Epithelial cell of proximal tubule (primary cell): ENCODE data around the gene NPR3. TPM values are rescaled to one million over a fixed set of nuclear protein-coding genes. Genes with fewer than 3 reads are reported as not detected.

ENCODE experiments used
- DNase-seq: peaks from one replicate; pipeline ENCODE4 v3.0.0-alpha.2; 2011; ENCODE audit warnings: low read depth
- H3K4me3 ChIP-seq: 2 replicates; pipeline ENCODE4 v1.5.1; 2011; ENCODE audit warnings: low read depth, mild to moderate bottlenecking, low read length
- CTCF ChIP-seq: conservative IDR thresholded peaks from 2 replicates; pipeline ENCODE4 v1.5.1; 2012; ENCODE audit warnings: low read depth, mild to moderate bottlenecking, low read length
- total RNA-seq: library from RNA; depleted of rRNA; stranded (reverse); fragments of >200 nt; gene quantifications from 2 replicates; pipeline ENCODE4 v1.2.3, GENCODE V29; 2015

NPR3 gene, protein sequence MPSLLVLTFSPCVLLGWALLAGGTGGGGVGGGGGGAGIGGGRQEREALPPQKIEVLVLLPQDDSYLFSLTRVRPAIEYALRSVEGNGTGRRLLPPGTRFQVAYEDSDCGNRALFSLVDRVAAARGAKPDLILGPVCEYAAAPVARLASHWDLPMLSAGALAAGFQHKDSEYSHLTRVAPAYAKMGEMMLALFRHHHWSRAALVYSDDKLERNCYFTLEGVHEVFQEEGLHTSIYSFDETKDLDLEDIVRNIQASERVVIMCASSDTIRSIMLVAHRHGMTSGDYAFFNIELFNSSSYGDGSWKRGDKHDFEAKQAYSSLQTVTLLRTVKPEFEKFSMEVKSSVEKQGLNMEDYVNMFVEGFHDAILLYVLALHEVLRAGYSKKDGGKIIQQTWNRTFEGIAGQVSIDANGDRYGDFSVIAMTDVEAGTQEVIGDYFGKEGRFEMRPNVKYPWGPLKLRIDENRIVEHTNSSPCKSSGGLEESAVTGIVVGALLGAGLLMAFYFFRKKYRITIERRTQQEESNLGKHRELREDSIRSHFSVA
- total RNA-seq: 0.14 and 0.29 TPM in 2 replicates

GRCh38 chr5:32710550-32711361 lies at the start of gene NPR3:
TSS of gene NPR3 (plus strand) at chr5:32711321. CDS start at chr5:32711777, 456 bp downstream.
- peak within 1 kb of the TSS; percentile 67 for H3K4me3 ChIP-seq
- TF ChIP-seq CTCF: no peak
- DNase-seq: no peak

DNA sequence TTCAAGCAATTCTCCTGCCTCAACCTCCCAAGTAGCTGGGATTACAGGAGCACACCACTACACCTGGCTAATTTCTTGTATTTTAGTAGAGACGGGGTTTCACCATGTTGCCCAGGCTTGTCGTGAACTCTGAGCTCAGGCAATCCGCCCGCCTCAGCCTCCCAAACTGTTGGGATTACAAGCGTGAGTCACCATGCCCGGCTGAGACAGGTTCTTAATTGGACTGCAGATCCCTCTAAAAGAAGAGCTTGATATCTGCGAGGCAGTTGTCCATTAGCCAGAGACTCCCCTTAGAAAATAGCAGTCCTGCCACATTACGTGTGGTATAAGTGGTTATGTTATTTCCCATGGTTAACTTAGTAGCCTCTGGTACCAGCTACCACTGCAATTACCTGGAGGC lies 46.6 kb upstream of the NPR3 start:
- no peak overlapping the region for H3K4me3 ChIP-seq
- DNase-seq: no peak
- no peak for TF ChIP-seq CTCF

- no peak for TF ChIP-seq CTCF
- no peak overlapping the region for H3K4me3 ChIP-seq
- no peak for DNase-seq
These were observed 42.6 kb upstream of the NPR3 start for GRCh38 chr5:32668552-32668951.

DNA sequence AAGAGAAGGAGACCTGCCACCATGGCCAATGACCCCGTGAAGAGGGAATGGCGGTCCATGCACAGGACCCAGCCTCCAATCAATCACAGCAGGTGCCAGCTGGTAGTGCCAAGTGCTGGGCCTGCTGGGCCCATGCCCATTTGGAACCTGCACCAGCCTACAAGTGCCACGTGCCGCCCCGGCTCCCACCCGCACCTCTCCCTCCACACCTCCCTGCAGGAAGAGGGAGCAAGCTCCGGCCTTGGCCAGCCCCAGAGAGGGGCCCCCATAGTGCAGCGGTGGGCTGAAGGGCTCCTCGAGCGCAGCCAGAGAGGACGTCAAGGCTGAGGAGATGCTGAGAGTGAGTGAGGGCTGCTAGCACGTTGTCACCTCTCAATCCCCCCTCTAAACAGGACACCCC lies 37.8 kb upstream of the NPR3 start:
- DNase-seq: no peak
- TF ChIP-seq CTCF: no peak
- no peak overlapping the region for H3K4me3 ChIP-seq

GRCh38 chr5:32677023-32677422 lies 34.1 kb upstream of the NPR3 start:
- DNase-seq: no peak
- no peak overlapping the region for H3K4me3 ChIP-seq
- TF ChIP-seq CTCF: no peak

GRCh38 chr5:32678472-32678871 lies 32.6 kb upstream of the NPR3 start:
- DNase-seq: no peak
- H3K4me3 ChIP-seq: no peak overlapping the region
- TF ChIP-seq CTCF: no peak
